CD4-positive, alpha-beta T cell treated with Interleukin-17A for 4 hours (primary cell): ENCODE data around the gene CYP4Z1.
"Not testable (repeated sequence)": the region's sequence is repeated elsewhere in the genome, so short reads cannot be mapped to it uniquely, and the experiment has no call there.

Source experiments
- DNase-seq: peaks from one replicate; pipeline ENCODE4 v3.0.0-alpha.2; 2020; ENCODE audit warnings: mixed read lengths

Gene CYP4Z1

DNA sequence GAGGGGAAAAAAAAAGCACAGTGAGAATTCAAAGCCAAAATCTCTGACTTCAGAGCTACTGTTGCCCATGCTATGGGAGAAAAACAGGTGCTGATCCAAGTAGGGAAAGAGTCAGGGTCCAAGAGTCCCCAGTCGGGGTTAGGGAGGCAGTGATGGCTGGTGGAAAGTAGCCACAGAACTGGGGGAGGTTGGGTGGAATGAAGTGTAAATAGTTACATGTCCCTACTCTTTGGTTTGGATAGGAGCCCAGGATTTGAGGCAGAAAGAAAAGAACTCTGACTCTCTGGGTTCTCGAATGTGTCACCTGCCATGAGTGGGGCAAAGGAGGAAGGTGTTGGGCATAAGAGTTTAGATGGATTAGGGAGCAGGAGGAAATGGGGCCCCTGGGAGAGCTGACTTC is 61.8 kb downstream of the CYP4Z1 start:
- DNase-seq = not testable (repeated sequence)

DNA sequence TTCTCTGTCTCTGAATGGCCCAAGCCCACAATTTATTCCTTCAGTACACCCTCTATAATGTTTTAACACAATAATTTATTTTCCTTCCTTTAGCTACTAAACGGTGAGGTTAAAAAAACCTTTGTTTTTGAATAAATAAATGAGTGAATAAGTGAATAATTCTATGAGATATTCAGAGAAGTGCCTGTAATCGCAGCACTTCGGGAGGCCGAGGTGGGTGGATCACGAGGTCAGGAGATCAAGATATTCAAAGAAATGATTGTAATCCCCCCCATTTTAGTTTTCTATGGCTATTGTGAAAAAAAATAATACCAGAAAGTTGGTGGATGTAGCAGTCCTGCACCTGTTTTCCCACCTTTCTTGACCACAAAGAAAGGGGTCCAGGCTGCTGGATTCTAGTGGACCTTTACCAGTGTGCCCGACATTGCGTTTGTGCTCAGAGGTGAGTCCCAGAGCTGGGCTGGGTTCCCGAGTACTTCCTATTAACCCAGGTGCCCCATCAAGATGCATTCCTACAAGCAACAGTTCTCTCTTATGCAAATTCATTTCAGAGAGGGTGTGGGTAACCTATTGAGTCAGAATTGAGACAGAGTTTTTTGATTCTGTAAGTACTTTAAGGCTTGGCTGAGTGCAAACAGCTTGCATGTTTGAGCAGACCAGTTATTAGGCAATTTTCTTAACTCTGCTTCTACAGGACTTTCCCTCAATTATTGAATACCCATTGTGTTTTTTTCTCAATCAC is 62.6 kb downstream of the CYP4Z1 start:
- not testable (repeated sequence) for DNase-seq

DNA sequence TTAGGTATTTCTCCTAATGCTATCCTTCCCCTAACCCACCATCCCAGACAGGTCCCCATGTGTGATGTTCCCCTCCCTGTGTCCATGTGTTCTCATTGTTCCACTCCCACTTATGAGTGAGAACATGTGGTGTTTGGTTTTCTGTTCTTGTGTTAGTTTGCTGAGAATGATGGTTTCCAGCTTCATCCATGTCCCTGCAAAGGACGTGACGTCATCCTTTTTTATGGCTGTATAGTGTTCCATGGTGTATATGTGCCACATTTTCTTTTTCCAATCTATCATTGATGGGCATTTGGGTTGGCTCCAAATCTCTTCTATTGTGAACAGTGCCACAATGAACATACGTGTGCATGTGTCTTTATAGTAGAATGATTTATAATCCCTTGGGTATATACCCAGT is 65.6 kb downstream of the CYP4Z1 start:
- not testable (repeated sequence) for DNase-seq

DNA sequence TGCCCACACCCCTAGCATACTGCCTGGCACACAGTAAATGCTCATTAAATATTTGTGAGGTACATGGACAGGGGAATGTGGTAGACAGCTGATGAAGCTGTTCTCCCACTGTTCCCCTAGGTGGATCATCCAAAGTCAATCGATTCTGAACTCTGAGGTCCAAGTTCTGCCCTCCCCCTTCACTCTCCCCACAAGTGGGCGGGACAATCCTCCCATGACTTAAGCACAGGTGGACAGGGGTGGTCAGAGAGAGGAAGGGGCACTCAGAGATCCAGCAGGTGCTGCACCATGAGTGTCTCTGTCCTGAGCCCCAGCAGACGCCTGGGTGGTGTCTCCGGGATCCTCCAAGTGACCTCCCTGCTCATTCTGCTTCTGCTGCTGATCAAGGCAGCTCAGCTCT is 70.2 kb downstream of the CYP4Z1 start, which contains the start of gene CYP4A22:
TSS of gene CYP4A22 (plus strand) at position 244 of the 400 bp plus-strand sequence. CDS start at position 289, 45 bp downstream.
- no peak for DNase-seq

DNA sequence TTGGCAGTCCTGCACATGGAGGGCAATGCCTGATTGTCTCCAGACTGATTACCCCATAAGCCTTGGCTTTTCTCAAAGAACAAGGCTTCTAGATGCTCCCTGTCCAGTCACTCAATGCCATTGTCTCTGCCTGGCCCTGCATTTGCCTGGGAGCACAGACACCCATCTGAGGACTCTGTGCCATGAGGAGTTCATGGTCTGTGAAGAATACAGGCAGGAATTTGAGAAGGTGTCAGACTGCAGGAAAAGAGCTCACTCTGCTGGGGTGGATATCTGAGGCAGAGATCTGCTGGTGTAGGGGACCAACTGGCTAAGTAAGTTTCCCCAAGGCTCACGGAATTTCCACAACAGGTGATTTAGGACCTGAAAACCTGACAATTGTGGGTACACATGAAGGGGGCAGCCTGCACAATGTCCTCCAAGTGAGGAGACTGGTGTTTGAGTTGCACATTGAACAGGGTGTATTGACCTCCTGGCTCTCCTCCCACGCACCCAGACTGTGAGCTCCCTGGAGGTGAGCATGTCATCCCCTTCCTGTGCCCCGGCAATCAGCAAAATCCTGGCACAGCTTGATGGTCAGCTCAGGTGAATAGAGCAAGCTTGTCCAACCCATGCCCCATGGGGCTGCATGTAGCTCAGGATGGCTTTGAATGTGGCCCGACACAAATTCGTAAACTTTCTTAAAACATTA is 71.0 kb downstream of the CYP4Z1 start:
- no peak for DNase-seq

DNA sequence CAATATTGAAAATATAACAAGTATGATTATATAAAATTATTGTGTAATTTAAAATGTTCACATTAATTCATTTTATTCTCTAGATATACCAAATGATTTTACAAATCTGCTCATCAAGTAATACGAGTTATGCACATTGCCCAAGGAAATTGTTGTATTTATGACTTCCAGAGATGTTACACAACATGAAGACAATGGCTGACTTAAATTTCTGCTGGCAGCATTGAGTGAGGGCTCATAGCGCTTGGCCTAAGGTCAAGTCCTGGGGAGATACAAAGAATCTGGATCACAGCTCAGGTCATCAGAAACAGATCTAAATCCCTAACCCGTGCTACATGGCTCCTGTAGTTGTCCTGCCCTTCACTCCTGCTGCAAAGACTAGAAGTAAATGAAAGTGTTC is 73.3 kb downstream of the CYP4Z1 start:
- not testable (repeated sequence) for DNase-seq

DNA sequence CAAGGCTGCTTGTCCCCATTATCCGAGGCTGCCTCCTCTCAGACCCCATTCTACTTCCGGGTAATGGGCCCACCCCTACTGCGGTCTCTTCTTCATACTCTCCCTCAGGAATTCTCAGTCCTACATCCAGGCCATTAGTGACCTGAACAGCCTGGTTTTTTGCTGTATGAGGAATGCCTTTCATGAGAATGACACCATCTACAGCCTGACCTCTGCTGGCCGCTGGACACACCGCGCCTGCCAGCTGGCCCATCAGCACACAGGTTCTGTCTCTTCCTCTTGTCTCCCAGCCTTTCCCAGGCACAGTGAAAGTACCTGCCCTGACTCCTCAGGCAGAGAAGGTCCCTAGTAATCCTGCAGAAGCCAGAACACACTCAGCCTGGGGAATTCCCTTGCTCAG is 76.6 kb downstream of the CYP4Z1 start:
- DNase-seq = not testable (repeated sequence)

DNA sequence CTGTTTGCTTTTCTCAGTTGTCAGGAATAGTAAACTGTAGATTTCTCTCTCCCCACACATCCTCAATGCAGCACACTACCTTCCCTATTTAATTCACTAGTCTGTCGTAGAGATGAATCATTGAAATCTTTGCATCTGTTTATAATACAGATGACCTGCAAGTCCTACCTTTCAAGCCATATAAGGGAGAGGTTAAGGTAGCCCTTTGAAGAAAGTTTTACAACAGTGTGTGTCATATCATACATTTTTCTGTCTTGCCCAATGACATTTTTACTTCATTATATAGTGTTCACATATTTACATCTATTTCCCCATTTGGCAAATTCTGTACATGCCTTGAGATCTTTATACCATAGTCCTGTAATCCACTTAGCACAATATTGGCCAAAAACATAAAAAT is 79.5 kb downstream of the CYP4Z1 start:
- DNase-seq = not testable (repeated sequence)

DNA sequence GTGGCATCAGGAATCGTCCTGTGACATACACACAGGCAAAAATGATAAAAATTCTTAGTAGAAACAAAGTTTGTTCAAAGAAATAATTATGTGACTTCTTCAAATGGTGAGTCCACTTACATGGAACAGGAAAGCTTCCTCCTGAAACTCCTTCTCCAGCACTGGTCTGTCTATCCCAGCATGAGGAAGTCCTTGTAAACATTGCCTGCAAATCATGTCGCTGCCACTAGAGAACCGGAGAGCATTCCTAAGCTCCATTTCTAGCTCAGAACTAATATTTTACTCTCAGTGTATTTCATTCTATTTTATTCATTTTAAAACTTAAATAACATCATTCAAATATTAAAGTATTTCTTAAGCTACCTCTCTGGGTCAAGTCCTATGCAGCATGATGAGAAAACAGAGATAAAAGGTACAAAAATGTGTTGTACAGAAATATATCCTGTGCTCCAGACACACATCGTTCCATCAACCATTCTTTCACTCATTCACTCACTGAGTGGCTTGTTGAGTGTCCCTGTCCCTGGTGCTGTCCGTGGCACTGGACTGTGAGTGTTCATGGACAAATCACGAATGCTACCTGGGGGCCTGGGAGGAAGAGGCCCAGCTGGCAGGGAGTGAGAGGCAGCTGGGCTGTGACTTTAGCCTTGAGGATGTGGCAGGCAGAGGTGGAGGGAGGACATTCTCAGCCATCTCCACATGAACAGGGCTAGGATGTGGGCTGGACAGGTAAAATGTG is 80.2 kb downstream of the CYP4Z1 start:
- no peak for DNase-seq

DNA sequence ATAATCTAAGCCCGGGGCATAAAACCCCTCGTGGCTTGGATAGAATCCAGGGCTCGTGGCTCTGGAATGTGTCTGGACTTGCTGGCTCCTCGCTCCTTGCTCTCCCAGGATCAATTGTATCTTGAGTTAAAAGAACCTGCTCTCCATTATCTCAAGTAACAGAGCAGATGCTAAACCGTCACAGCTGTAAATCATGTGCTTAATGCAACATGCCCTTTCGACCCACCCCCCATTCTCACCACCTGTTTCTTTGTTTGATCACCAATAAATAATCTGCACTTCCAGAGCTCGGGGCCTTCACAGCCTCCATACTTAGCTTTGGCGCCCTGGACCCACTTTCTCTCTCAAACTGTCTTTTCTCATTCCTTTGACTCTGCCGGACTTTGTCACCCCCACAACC is 82.1 kb downstream of the CYP4Z1 start:
- not testable (repeated sequence) for DNase-seq

DNA sequence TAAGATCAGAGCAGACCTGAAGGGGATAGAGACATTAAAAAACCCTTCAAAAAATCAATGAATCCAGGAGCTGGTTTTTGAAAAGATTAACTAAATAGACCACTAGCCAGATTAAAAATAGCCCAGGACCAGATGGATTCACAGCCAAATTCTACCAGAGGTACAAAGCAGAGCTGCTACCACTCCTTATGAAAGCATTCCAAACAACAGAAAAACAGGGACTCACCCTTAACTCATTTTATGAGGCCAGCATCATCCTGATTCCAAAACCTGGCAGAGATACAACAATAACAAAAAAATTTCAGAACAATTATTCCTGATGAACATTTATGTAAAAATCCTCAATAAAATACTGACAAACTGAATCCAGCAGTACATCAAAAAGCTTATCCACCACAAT is 89.4 kb downstream of the CYP4Z1 start:
- not testable (repeated sequence) for DNase-seq

DNA sequence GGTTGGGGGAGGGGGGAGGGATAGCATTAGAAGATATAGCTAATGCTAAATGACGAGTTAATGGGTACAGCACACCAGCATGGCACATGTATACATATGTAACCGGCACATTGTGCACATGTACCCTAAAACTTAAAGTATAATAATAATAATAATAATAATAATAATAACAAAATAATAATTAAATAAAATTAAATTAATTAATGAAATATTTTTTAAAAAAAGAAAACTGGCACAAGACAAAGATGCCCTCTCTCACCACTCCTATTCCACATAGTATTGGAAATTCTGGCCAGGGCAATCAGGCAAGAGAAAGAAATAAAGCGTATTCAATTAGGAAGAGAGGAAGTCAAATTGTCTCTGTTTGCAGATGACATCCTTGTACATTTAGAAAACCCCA is 90.9 kb downstream of the CYP4Z1 start:
- DNase-seq = not testable (repeated sequence)

DNA sequence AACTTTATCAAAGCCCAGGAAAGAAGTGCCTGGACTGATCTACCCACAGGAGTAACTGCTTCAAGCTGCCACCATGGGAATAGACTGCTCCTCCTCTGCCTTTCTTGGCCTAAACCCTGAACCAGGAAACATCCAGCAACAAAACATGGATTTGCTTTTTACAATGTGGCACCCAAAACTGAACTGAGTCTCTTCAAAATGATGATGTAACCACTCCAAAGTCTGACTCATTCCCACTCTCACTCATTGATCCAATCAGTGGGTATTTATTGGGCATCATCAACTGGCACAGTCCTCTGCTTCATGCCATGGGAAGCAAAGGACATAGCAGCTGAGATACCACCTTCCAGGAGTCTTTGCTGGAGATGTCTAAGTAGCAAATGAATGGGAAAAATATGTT is 93.7 kb downstream of the CYP4Z1 start:
- DNase-seq = no peak

DNA sequence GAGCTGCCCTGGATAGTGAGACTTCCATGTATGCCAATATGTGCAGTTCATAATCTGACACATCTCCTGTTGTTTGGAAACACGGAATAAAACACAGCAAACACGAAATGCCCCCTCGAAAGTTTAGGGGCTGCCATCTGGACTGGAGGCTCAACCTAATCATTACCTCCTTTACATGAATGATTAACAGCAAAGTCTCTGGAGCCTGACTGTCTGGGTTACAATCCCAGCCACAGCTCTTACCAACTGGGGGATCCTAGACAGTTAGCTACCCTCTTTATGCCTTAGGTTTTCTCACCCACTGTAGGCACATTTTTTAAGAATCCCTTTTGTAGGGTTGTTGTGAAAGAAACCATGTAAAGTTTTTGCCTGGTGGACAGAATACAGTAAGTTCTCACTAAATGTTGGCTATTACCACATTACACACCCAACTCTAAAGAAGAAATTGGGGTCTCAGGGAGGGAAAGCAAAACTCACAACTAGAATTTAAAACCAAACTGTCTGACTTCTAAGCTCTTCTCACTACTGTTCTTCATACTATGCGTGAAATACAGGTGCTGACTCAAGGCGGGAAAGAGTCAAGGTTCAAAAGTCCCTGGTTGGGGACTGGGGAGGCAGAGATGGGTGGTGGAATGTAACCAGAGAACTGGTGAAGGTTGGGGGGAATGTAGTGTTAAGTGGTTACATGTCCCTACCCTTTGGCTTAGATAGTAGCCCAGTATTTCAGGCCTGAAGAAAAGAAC is 94.4 kb downstream of the CYP4Z1 start:
- DNase-seq = no peak

DNA sequence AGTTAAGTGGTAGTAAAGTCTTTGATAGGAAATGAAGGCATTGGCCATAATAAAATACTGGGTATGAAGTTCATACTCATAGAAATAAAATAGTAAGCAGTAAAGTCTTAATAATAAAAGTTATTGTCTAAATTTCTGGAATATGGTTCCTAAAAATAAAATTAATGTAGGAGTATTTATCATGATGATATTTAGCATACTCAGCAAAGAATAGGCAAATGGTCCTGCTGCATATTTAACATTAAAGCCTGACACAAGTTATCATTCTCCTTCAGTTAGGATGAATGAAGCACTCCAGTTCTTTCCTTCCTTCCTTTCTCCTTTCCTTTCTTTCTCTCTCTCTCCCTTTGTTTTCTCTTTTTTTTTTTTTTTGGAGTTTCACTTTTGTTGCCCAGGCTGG is 97.5 kb downstream of the CYP4Z1 start:
- no peak for DNase-seq
